ENCODE measurements around the gene ARID1B. TPM values are rescaled to one million over a fixed set of nuclear protein-coding genes. Genes with fewer than 3 reads are reported as not detected.

Gene ARID1B
- total RNA-seq, 1 donor, result 55.0 TPM

GRCh38 chr6:156821707-156822106 is 44.5 kb downstream of the ARID1B start:
- Histone ChIP-seq H3K4me3 (ENCODE audit: insufficient read depth, low read length) (no peak overlapping the region), H3K4me2 (ENCODE audit: insufficient read depth, low read length) (no peak overlapping the region), H3K27me3 (ENCODE audit: insufficient read depth, low read length) (no peaks in the 10 kb centered on the region), H3K79me2 (ENCODE audit: insufficient read depth, low read length) (peaks cover 96% of the 10 kb centered on the region), H3K4me1 (ENCODE audit: insufficient read depth, low read length) (no peaks in the 10 kb centered on the region), H2AFZ (ENCODE audit: low read length) (no peak overlapping the region), H4K20me1 (ENCODE audit: insufficient read depth, low read length) (peaks cover 45% of the 10 kb centered on the region), H3K27ac (ENCODE audit: low read depth, low read length) (no peak overlapping the region), H3K36me3 (ENCODE audit: insufficient read depth, low read length) (no peaks in the 10 kb centered on the region), H3K9me3 (ENCODE audit: low read depth, low read length) (no peaks in the 10 kb centered on the region)
- no peak for DNase-seq (ENCODE audit: insufficient read length, low spot score, missing footprints)
- TF ChIP-seq, protein P1, sequence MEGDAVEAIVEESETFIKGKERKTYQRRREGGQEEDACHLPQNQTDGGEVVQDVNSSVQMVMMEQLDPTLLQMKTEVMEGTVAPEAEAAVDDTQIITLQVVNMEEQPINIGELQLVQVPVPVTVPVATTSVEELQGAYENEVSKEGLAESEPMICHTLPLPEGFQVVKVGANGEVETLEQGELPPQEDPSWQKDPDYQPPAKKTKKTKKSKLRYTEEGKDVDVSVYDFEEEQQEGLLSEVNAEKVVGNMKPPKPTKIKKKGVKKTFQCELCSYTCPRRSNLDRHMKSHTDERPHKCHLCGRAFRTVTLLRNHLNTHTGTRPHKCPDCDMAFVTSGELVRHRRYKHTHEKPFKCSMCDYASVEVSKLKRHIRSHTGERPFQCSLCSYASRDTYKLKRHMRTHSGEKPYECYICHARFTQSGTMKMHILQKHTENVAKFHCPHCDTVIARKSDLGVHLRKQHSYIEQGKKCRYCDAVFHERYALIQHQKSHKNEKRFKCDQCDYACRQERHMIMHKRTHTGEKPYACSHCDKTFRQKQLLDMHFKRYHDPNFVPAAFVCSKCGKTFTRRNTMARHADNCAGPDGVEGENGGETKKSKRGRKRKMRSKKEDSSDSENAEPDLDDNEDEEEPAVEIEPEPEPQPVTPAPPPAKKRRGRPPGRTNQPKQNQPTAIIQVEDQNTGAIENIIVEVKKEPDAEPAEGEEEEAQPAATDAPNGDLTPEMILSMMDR (IDR thresholded peaks at IDR 0.05; ENCODE audit: extremely low read depth, low read depth, low read length), result no peak

DNA sequence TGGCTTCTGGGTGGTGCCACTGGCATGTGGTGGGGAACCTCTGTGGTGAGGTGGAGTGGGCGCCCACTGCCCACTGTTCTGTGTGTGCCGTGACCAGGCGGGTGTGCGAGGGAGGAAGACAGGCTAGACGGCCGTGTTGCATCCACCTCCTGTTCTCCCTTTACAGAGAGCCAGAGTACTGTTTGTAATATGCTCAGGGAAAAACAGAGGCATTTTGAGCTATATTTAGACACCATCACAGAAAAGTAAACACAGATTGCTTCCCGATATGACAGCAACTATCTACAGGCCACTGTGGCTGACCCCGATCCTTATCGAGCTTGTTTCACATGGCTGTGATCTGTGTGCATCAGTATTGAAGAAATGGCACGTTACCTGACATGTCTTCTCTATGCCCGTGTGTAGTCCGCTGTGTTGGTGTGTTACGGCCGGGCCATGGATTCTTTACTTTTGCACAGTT is 45.6 kb downstream of the ARID1B start:
- peaks cover 94% of the 10 kb centered on the region for H3K79me2 ChIP-seq (ENCODE audit: insufficient read depth, low read length)
- H3K27ac ChIP-seq (ENCODE audit: low read depth, low read length), result no peak overlapping the region
- peaks cover 5% of the 10 kb centered on the region for H3K4me1 ChIP-seq (ENCODE audit: insufficient read depth, low read length)
- TF ChIP-seq, protein P1 (IDR thresholded peaks at IDR 0.05; ENCODE audit: extremely low read depth, low read depth, low read length), result no peak
- peaks cover 46% of the 10 kb centered on the region for H4K20me1 ChIP-seq (ENCODE audit: insufficient read depth, low read length)
- no peak overlapping the region for H3K4me2 ChIP-seq (ENCODE audit: insufficient read depth, low read length)
- H3K9me3 ChIP-seq (ENCODE audit: low read depth, low read length), result no peaks in the 10 kb centered on the region
- no peaks in the 10 kb centered on the region for H3K27me3 ChIP-seq (ENCODE audit: insufficient read depth, low read length)
- no peak overlapping the region for H3K4me3 ChIP-seq (ENCODE audit: insufficient read depth, low read length)
- DNase-seq (ENCODE audit: insufficient read length, low spot score, missing footprints), result no peak
- no peak overlapping the region for H2AFZ ChIP-seq (ENCODE audit: low read length)
- H3K36me3 ChIP-seq (ENCODE audit: insufficient read depth, low read length), result no peaks in the 10 kb centered on the region

DNA sequence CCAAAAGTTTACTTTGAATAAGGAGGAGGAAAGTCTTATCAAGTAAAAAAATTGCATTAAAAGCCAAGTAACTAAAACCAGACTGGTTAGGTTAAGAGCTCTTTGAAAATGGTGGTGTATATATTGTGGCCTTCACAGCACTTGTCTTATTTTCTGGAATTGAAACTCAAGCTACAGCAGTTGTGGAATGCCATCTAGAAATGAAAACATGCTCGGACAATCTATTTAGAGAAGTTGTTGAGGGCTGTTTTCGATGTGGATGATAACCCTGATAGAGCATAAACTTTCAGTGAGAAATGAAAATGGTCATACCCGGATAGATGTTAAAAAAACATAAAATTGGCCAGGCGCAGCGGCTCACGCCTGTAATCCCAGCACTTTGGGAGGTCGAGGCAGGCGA is 47.0 kb downstream of the ARID1B start:
- Histone ChIP-seq H3K4me3 (ENCODE audit: insufficient read depth, low read length) (no peak overlapping the region), H3K9me3 (ENCODE audit: low read depth, low read length) (no peaks in the 10 kb centered on the region), H2AFZ (ENCODE audit: low read length) (no peak overlapping the region), H3K27me3 (ENCODE audit: insufficient read depth, low read length) (no peaks in the 10 kb centered on the region), H3K27ac (ENCODE audit: low read depth, low read length) (no peak overlapping the region), H3K79me2 (ENCODE audit: insufficient read depth, low read length) (peaks cover 88% of the 10 kb centered on the region), H3K4me2 (ENCODE audit: insufficient read depth, low read length) (no peak overlapping the region), H3K4me1 (ENCODE audit: insufficient read depth, low read length) (peaks cover 15% of the 10 kb centered on the region), H4K20me1 (ENCODE audit: insufficient read depth, low read length) (peaks cover 48% of the 10 kb centered on the region), H3K36me3 (ENCODE audit: insufficient read depth, low read length) (no peaks in the 10 kb centered on the region)
- DNase-seq (ENCODE audit: insufficient read length, low spot score, missing footprints), result no peak
- TF ChIP-seq, protein P1 (IDR thresholded peaks at IDR 0.05; ENCODE audit: extremely low read depth, low read depth, low read length), result no peak

GRCh38 chr6:156825475-156825874 is 48.3 kb downstream of the ARID1B start:
- peaks cover 86% of the 10 kb centered on the region for H3K79me2 ChIP-seq (ENCODE audit: insufficient read depth, low read length)

More at GRCh38 chr6:156825475-156825874, 48.3 kb downstream of the ARID1B start:
- peaks cover 40% of the 10 kb centered on the region for H4K20me1 ChIP-seq (ENCODE audit: insufficient read depth, low read length)
- H3K4me1 ChIP-seq (ENCODE audit: insufficient read depth, low read length), result peaks cover 15% of the 10 kb centered on the region
- no peak for DNase-seq (ENCODE audit: insufficient read length, low spot score, missing footprints)
- H3K27me3 ChIP-seq (ENCODE audit: insufficient read depth, low read length), result no peaks in the 10 kb centered on the region
- H3K4me2 ChIP-seq (ENCODE audit: insufficient read depth, low read length), result no peak overlapping the region
- no peak overlapping the region for H2AFZ ChIP-seq (ENCODE audit: low read length)
- H3K4me3 ChIP-seq (ENCODE audit: insufficient read depth, low read length), result no peak overlapping the region
- no peak overlapping the region for H3K27ac ChIP-seq (ENCODE audit: low read depth, low read length)
- TF ChIP-seq, protein P1 (IDR thresholded peaks at IDR 0.05; ENCODE audit: extremely low read depth, low read depth, low read length), result no peak
- H3K36me3 ChIP-seq (ENCODE audit: insufficient read depth, low read length), result no peaks in the 10 kb centered on the region
- no peaks in the 10 kb centered on the region for H3K9me3 ChIP-seq (ENCODE audit: low read depth, low read length)
